Measurements from ENCODE around the gene KCNH3. TPM values are rescaled to one million over a fixed set of nuclear protein-coding genes. Genes with fewer than 3 reads are reported as not detected.
"Not testable (repeated sequence)": the region's sequence is repeated elsewhere in the genome, so short reads cannot be mapped to it uniquely, and the experiment has no call there.

The KCNH3 gene
- polyA plus RNA-seq, 10 donors: 0.63 to 2.7 (median 1.4) TPM

GRCh38 chr12:49524660-49525324 is 14.0 kb upstream of the KCNH3 start:
- DNase-seq: no peak

- DNase-seq: no peak
These were observed 12.9 kb upstream of the KCNH3 start for GRCh38 chr12:49525942-49526341.

- DNase-seq: no peak
These were observed 11.3 kb upstream of the KCNH3 start for GRCh38 chr12:49527361-49528130.

- DNase-seq: no peak
These were observed 9.4 kb upstream of the KCNH3 start for GRCh38 chr12:49529414-49529813.

GRCh38 chr12:49531745-49532144 is 7.1 kb upstream of the KCNH3 start:
- no peak for DNase-seq

- no peak for DNase-seq
These were observed 5.5 kb upstream of the KCNH3 start for GRCh38 chr12:49533331-49533730.

GRCh38 chr12:49534122-49534521 is 4.7 kb upstream of the KCNH3 start:
- not testable (repeated sequence) for DNase-seq

GRCh38 chr12:49534731-49535278 is 4.0 kb upstream of the KCNH3 start:
- DNase-seq: no peak

GRCh38 chr12:49535921-49536525 is 2.8 kb upstream of the KCNH3 start:
- no peak for DNase-seq

GRCh38 chr12:49536526-49537071 is 2.2 kb upstream of the KCNH3 start:
- no peak for DNase-seq

GRCh38 chr12:49537231-49537751 is 1.5 kb upstream of the KCNH3 start:
- DNase-seq: peak in 1 of 3 donors; percentile 50

GRCh38 chr12:49537752-49538509 is 899 bp upstream of the KCNH3 start:
- peak in 1 of 3 donors; percentile 45 for DNase-seq

GRCh38 chr12:49539406-49540228 is 787 bp downstream of the KCNH3 start:
- no peak for DNase-seq

- DNase-seq: no peak
These were observed 1.7 kb downstream of the KCNH3 start for GRCh38 chr12:49540229-49541139.

GRCh38 chr12:49541140-49541861 is 2.5 kb downstream of the KCNH3 start:
- no peak for DNase-seq

- DNase-seq: no peak
These were observed 3.2 kb downstream of the KCNH3 start for GRCh38 chr12:49541911-49542505.

GRCh38 chr12:49542592-49543160 is 3.8 kb downstream of the KCNH3 start:
- no peak for DNase-seq
